ENCODE measurements around the gene PEX13. TPM values are rescaled to one million over a fixed set of nuclear protein-coding genes. Genes with fewer than 3 reads are reported as not detected.
"Not testable (repeated sequence)": the region's sequence is repeated elsewhere in the genome, so short reads cannot be mapped to it uniquely, and the experiment has no call there.

PEX13 gene
- total RNA-seq, 2 experiments from 2014 or later = 14.3 to 14.5 TPM

- Mint-ChIP-seq H3K4me1 (peaks cover 37% of the 10 kb centered on the region), H3K36me3 (ENCODE audit: low read depth) (peaks cover 1% of the 10 kb centered on the region), H3K4me3 (no peak overlapping the region), H3K27me3 (no peaks in the 10 kb centered on the region), H3K27ac (no peak overlapping the region), H3K9me3 (no peaks in the 10 kb centered on the region)
- POLR2A ChIA-PET = no interaction called here
- CTCF ChIA-PET = interaction anchor here (0.6 kb wide), 1 partner anchor 18 kb away, joined by 3 read pairs; no protein-coding TSS in a partner anchor
- DNase-seq = no peak
Measured at GRCh38 chr2:61014763-61015162, 2.8 kb upstream of the PEX13 start.

GRCh38 chr2:61015976-61016375 lies 1.5 kb upstream of the PEX13 start:
- Mint-ChIP-seq H3K4me3 (peak overlapping the region; percentile 97), H3K36me3 (ENCODE audit: low read depth) (peaks cover 7% of the 10 kb centered on the region), H3K27ac (no peak overlapping the region), H3K9me3 (no peaks in the 10 kb centered on the region), H3K4me1 (peaks cover 42% of the 10 kb centered on the region), H3K27me3 (no peaks in the 10 kb centered on the region)
- DNase-seq = no peak
- POLR2A ChIA-PET = no interaction called here
- CTCF ChIA-PET = no interaction called here

GRCh38 chr2:61016392-61017002 lies 1.0 kb upstream of the PEX13 start:
- no peak for DNase-seq
- CTCF ChIA-PET = no interaction called here
- no peaks in the 10 kb centered on the region for H3K27me3 Mint-ChIP-seq
- POLR2A ChIA-PET = interaction anchor here (1.0 kb wide), 1 partner anchor 11 kb away, joined by 3 read pairs; no protein-coding TSS in a partner anchor
- peak overlapping the region; percentile 97 for H3K27ac Mint-ChIP-seq
- peaks cover 12% of the 10 kb centered on the region for H3K36me3 Mint-ChIP-seq (ENCODE audit: low read depth)
- peaks cover 45% of the 10 kb centered on the region for H3K4me1 Mint-ChIP-seq
- H3K4me3 Mint-ChIP-seq = peak overlapping the region; percentile 97
- H3K9me3 Mint-ChIP-seq = no peaks in the 10 kb centered on the region

GRCh38 chr2:61017003-61017555 lies 441 bp upstream of the PEX13 start:
- CTCF ChIA-PET = no interaction called here
- peak; percentile 82 for DNase-seq
- Mint-ChIP-seq H3K4me1 (peaks cover 50% of the 10 kb centered on the region), H3K27me3 (no peaks in the 10 kb centered on the region), H3K27ac (peak overlapping the region; percentile 97), H3K9me3 (peaks cover under 1% of the 10 kb centered on the region), H3K36me3 (ENCODE audit: low read depth) (peaks cover 18% of the 10 kb centered on the region), H3K4me3 (peak overlapping the region; percentile 97)
- POLR2A ChIA-PET = interaction anchor here (0.5 to 1.0 kb wide), 2 partner anchors 11 to 177 kb away, joined by 3 read pairs; no protein-coding TSS in a partner anchor

- H3K27me3 Mint-ChIP-seq = no peaks in the 10 kb centered on the region
- peak overlapping the region; percentile 97 for H3K4me3 Mint-ChIP-seq
- H3K9me3 Mint-ChIP-seq = peaks cover 4% of the 10 kb centered on the region
- ChIA-PET POLR2A (no interaction called here), CTCF (no interaction called here)
- peaks cover 24% of the 10 kb centered on the region for H3K36me3 Mint-ChIP-seq (ENCODE audit: low read depth)
- peaks cover 45% of the 10 kb centered on the region for H3K4me1 Mint-ChIP-seq
- no peak for DNase-seq
- H3K27ac Mint-ChIP-seq = peak overlapping the region; percentile 97
Measured at GRCh38 chr2:61018318-61018755, 817 bp downstream of the PEX13 start.

GRCh38 chr2:61018798-61019197 lies 1.3 kb downstream of the PEX13 start:
- Mint-ChIP-seq H3K27me3 (no peaks in the 10 kb centered on the region), H3K4me3 (peak overlapping the region; percentile 97), H3K4me1 (peaks cover 43% of the 10 kb centered on the region), H3K36me3 (ENCODE audit: low read depth) (peaks cover 27% of the 10 kb centered on the region), H3K9me3 (peaks cover 4% of the 10 kb centered on the region), H3K27ac (peak overlapping the region; percentile 97)
- ChIA-PET CTCF (no interaction called here), POLR2A (no interaction called here)
- no peak for DNase-seq

- Mint-ChIP-seq H3K4me3 (no peak overlapping the region), H3K4me1 (peaks cover 39% of the 10 kb centered on the region), H3K36me3 (ENCODE audit: low read depth) (peaks cover 33% of the 10 kb centered on the region), H3K27me3 (no peaks in the 10 kb centered on the region), H3K27ac (no peak overlapping the region), H3K9me3 (peaks cover 4% of the 10 kb centered on the region)
- ChIA-PET CTCF (interaction anchor here (1.1 to 1.7 kb wide), 2 partner anchors 9 to 13 kb away, joined by 3 read pairs; no protein-coding TSS in a partner anchor), POLR2A (no interaction called here)
- DNase-seq = no peak
Measured at GRCh38 chr2:61021228-61021660, 3.7 kb downstream of the PEX13 start.

- ChIA-PET POLR2A (no interaction called here), CTCF (no interaction called here)
- DNase-seq = no peak
- Mint-ChIP-seq H3K27ac (no peak overlapping the region), H3K4me3 (no peak overlapping the region), H3K27me3 (no peaks in the 10 kb centered on the region), H3K9me3 (peaks cover 4% of the 10 kb centered on the region), H3K4me1 (peaks cover 33% of the 10 kb centered on the region), H3K36me3 (ENCODE audit: low read depth) (peaks cover 41% of the 10 kb centered on the region)
Measured at GRCh38 chr2:61023670-61024069, 6.2 kb downstream of the PEX13 start.

GRCh38 chr2:61029533-61029932 lies 12.0 kb downstream of the PEX13 start:
- Mint-ChIP-seq H3K27ac (no peak overlapping the region), H3K4me1 (peaks cover 9% of the 10 kb centered on the region), H3K4me3 (no peak overlapping the region), H3K27me3 (no peaks in the 10 kb centered on the region), H3K9me3 (peaks cover 3% of the 10 kb centered on the region), H3K36me3 (ENCODE audit: low read depth) (peaks cover 35% of the 10 kb centered on the region)
- ChIA-PET POLR2A (no interaction called here), CTCF (interaction anchor here (0.9 to 1.2 kb wide), 2 partner anchors 8 to 10 kb away, joined by 3 read pairs; no protein-coding TSS in a partner anchor)
- DNase-seq = no peak

GRCh38 chr2:61034592-61034991 lies 17.1 kb downstream of the PEX13 start:
- Mint-ChIP-seq H3K36me3 (ENCODE audit: low read depth) (peaks cover 56% of the 10 kb centered on the region), H3K9me3 (peaks cover 18% of the 10 kb centered on the region)
- DNase-seq, H3K27me3 Mint-ChIP-seq, H3K27ac Mint-ChIP-seq, POLR2A ChIA-PET, H3K4me3 Mint-ChIP-seq, H3K4me1 Mint-ChIP-seq: not testable (repeated sequence)
- CTCF ChIA-PET = interaction anchor here (1.4 kb wide), 1 partner anchor 13 kb away, joined by 3 read pairs; no protein-coding TSS in a partner anchor

- CTCF ChIA-PET = interaction anchor here (0.6 to 0.7 kb wide), 2 partner anchors 384 to 1421 kb away, joined by 3 read pairs; no protein-coding TSS in a partner anchor
- H3K27ac Mint-ChIP-seq, H3K4me1 Mint-ChIP-seq, DNase-seq, H3K4me3 Mint-ChIP-seq, POLR2A ChIA-PET, H3K27me3 Mint-ChIP-seq: not testable (repeated sequence)
- Mint-ChIP-seq H3K36me3 (ENCODE audit: low read depth) (peaks cover 56% of the 10 kb centered on the region), H3K9me3 (peaks cover 18% of the 10 kb centered on the region)
Measured at GRCh38 chr2:61036643-61037042, 19.1 kb downstream of the PEX13 start.

GRCh38 chr2:61042807-61043206 lies 25.3 kb downstream of the PEX13 start:
- peaks cover 7% of the 10 kb centered on the region for H3K4me1 Mint-ChIP-seq
- no peak overlapping the region for H3K4me3 Mint-ChIP-seq
- H3K9me3 Mint-ChIP-seq = no peaks in the 10 kb centered on the region
- POLR2A ChIA-PET = no interaction called here
- peaks cover 32% of the 10 kb centered on the region for H3K36me3 Mint-ChIP-seq (ENCODE audit: low read depth)
- CTCF ChIA-PET = no interaction called here
- no peak overlapping the region for H3K27ac Mint-ChIP-seq
- H3K27me3 Mint-ChIP-seq = no peaks in the 10 kb centered on the region
- DNase-seq = no peak

GRCh38 chr2:61044636-61045035 lies 27.1 kb downstream of the PEX13 start:
- Mint-ChIP-seq H3K4me3 (no peak overlapping the region), H3K36me3 (ENCODE audit: low read depth) (peaks cover 38% of the 10 kb centered on the region), H3K27ac (no peak overlapping the region), H3K27me3 (no peaks in the 10 kb centered on the region), H3K4me1 (peaks cover 7% of the 10 kb centered on the region), H3K9me3 (no peaks in the 10 kb centered on the region)
- no peak for DNase-seq
- POLR2A ChIA-PET = no interaction called here
- CTCF ChIA-PET = no interaction called here

Data from activated CD4-positive, alpha-beta T cell treated with anti-CD3 and anti-CD28 coated beads, Interleukin-2, amount 10 ng/mL, durations not matched to agents 7 days and 5 days (primary cell).